HepG2 (cell line): ENCODE results near the gene EPHA10. TPM values are rescaled to one million over a fixed set of nuclear protein-coding genes. Genes with fewer than 3 reads are reported as not detected.
A peak's percentile ranks its signal among the peaks of the same experiment; 100 is the strongest.

Experiments
- ATF7 ChIP-seq, 2 experiments: fragments of 450-650 bp in 1 of 2; sonication (generic) in 1 of 2; formaldehyde crosslinking in 1 of 2; IDR thresholded peaks; 2 replicates each; pipeline versions ENCODE4 v1.4.0 to v1.6.1; 2016 to 2020; ENCODE audit warnings: antibody characterized with exemption in 1 of 2, mild to moderate bottlenecking in 1 of 2, missing genetic modification reagents in 1 of 2
- ATM ChIP-seq: fragments of 450-650 bp; IDR thresholded peaks from 2 replicates; pipeline ENCODE4 v1.7.1; 2017; ENCODE audit warnings: mild to moderate bottlenecking, borderline replicate concordance
- ETV6 ChIP-seq: sonication (generic); formaldehyde crosslinking; conservative IDR thresholded peaks from 2 replicates; pipeline ENCODE4 v1.4.0; 2020; ENCODE audit warnings: missing genetic modification reagents
- GFI1 ChIP-seq: sonication (generic); formaldehyde crosslinking; IDR thresholded peaks from 2 replicates; pipeline ENCODE4 v1.5.0; 2020; ENCODE audit warnings: missing genetic modification reagents, mild to moderate bottlenecking, borderline replicate concordance
- PRDM4 ChIP-seq: sonication (generic); formaldehyde crosslinking; IDR thresholded peaks from 2 replicates; pipeline ENCODE4 v1.9.0; 2021; ENCODE audit warnings: missing genetic modification reagents, borderline replicate concordance
- RBM39 ChIP-seq: fragments of 200-400 bp; formaldehyde crosslinking; IDR thresholded peaks from one replicate; pipeline ENCODE4 v1.6.1; 2018; ENCODE audit warnings: antibody characterized with exemption, mild to moderate bottlenecking, low read depth, low read length; ENCODE audit not compliant: poor library complexity, severe bottlenecking
- RFXANK ChIP-seq: IDR thresholded peaks from 2 replicates; pipeline ENCODE4 v1.6.1; 2016
- SIN3A ChIP-seq: IDR thresholded peaks from 2 replicates; pipeline ENCODE4 v1.6.1; 2011; ENCODE audit warnings: low read depth, mild to moderate bottlenecking, control low read depth, low read length, borderline replicate concordance
- TBP ChIP-seq: sonication (generic); formaldehyde crosslinking; IDR thresholded peaks from 2 replicates; pipeline ENCODE4 v1.5.0; 2020; ENCODE audit warnings: missing genetic modification reagents
- ZBTB3 ChIP-seq: sonication (generic); formaldehyde crosslinking; IDR thresholded peaks from 2 replicates; pipeline ENCODE4 v1.4.0; 2020; ENCODE audit warnings: low read depth, mild to moderate bottlenecking, moderate library complexity, missing genetic modification reagents, borderline replicate concordance
- ZEB1 ChIP-seq: IDR thresholded peaks from 2 replicates; pipeline ENCODE4 v1.6.1; 2012; ENCODE audit warnings: mild to moderate bottlenecking, low read depth, inconsistent platforms; ENCODE audit not compliant: insufficient replicate concordance
- ZNF225 ChIP-seq: sonication (generic); formaldehyde crosslinking; IDR thresholded peaks from 2 replicates; pipeline ENCODE4 v1.4.0; 2020; ENCODE audit warnings: mild to moderate bottlenecking, missing genetic modification reagents
- ZNF230 ChIP-seq: sonication (generic); formaldehyde crosslinking; IDR thresholded peaks from 2 replicates; pipeline ENCODE4 v1.4.0; 2020; ENCODE audit warnings: mild to moderate bottlenecking, missing genetic modification reagents
- ZNF430 ChIP-seq: sonication (generic); formaldehyde crosslinking; IDR thresholded peaks from 2 replicates; pipeline ENCODE4 v1.9.0; 2021; ENCODE audit warnings: mild to moderate bottlenecking, missing genetic modification reagents
- ZNF468 ChIP-seq: sonication (generic); formaldehyde crosslinking; IDR thresholded peaks from 2 replicates; pipeline ENCODE4 v1.8.0; 2022; ENCODE audit warnings: mild to moderate bottlenecking, moderate library complexity, missing genetic modification reagents
- ZNF619 ChIP-seq: sonication (generic); formaldehyde crosslinking; IDR thresholded peaks from 2 replicates; pipeline ENCODE4 v1.4.0; 2020; ENCODE audit warnings: mild to moderate bottlenecking, missing genetic modification reagents
- ZNF674 ChIP-seq: sonication (generic); formaldehyde crosslinking; IDR thresholded peaks from 2 replicates; pipeline ENCODE4 v1.5.0; 2020; ENCODE audit warnings: low read depth, mild to moderate bottlenecking, missing genetic modification reagents
- ZNF704 ChIP-seq: sonication (generic); formaldehyde crosslinking; IDR thresholded peaks from 2 replicates; pipeline ENCODE4 v1.8.1; 2023; ENCODE audit warnings: mild to moderate bottlenecking, inconsistent platforms, moderate library complexity, missing genetic modification reagents, borderline replicate concordance
- ZSCAN22 ChIP-seq: sonication (generic); formaldehyde crosslinking; IDR thresholded peaks from 2 replicates; pipeline ENCODE4 v1.4.0; 2020; ENCODE audit warnings: mild to moderate bottlenecking, missing genetic modification reagents
- ZSCAN31 ChIP-seq: sonication (generic); formaldehyde crosslinking; IDR thresholded peaks from 2 replicates; pipeline ENCODE4 v1.5.0; 2020; ENCODE audit warnings: low read depth, mild to moderate bottlenecking, missing genetic modification reagents
- polyA plus RNA-seq, 8 experiments: library from polyadenylated mRNA; depleted of rRNA in 3 of 8; stranded (reverse) in 7 of 8; unstranded in 1 of 8; fragments of >200 nt; fragmentation: Illumina TruSeq in 4 of 8; extraction: Trizol in 4 of 8; gene quantifications; 2 replicates each; pipeline versions ENCODE4 v1.2.1 to v1.2.3, GENCODE V29; 2011 to 2016; ENCODE audit warnings: low read depth in 4 of 8, missing spikeins in 1 of 8, mixed read lengths in 1 of 8; ENCODE audit not compliant: insufficient read depth in 1 of 8
- total RNA-seq, 5 experiments: library from RNA; depleted of rRNA; stranded (reverse); fragments of >200 nt; fragmentation: Illumina TruSeq; extraction: Trizol; gene quantifications; 2 replicates each; pipeline ENCODE4 v1.2.3, GENCODE V29; 2016; ENCODE audit warnings: low read depth in 1 of 5
- TF ChIP-seq, protein P1 (sequence below): sonication (generic); formaldehyde crosslinking; IDR thresholded peaks from 2 replicates; pipeline ENCODE4 v1.5.1; 2020; ENCODE audit warnings: mild to moderate bottlenecking, missing genetic modification reagents
- TF ChIP-seq, protein P2 (sequence below): sonication (generic); formaldehyde crosslinking; IDR thresholded peaks from 2 replicates; pipeline ENCODE4 v1.8.0; 2022; ENCODE audit warnings: missing genetic modification reagents, mild to moderate bottlenecking, borderline replicate concordance

The EPHA10 gene
- total and polyA plus RNA-seq, 2 of the 13 experiments (the other 11 are each of a cell fraction or from before 2014, with no cell fraction given) = 0.11 to 0.58 TPM

- TF ChIP-seq, protein P1, sequence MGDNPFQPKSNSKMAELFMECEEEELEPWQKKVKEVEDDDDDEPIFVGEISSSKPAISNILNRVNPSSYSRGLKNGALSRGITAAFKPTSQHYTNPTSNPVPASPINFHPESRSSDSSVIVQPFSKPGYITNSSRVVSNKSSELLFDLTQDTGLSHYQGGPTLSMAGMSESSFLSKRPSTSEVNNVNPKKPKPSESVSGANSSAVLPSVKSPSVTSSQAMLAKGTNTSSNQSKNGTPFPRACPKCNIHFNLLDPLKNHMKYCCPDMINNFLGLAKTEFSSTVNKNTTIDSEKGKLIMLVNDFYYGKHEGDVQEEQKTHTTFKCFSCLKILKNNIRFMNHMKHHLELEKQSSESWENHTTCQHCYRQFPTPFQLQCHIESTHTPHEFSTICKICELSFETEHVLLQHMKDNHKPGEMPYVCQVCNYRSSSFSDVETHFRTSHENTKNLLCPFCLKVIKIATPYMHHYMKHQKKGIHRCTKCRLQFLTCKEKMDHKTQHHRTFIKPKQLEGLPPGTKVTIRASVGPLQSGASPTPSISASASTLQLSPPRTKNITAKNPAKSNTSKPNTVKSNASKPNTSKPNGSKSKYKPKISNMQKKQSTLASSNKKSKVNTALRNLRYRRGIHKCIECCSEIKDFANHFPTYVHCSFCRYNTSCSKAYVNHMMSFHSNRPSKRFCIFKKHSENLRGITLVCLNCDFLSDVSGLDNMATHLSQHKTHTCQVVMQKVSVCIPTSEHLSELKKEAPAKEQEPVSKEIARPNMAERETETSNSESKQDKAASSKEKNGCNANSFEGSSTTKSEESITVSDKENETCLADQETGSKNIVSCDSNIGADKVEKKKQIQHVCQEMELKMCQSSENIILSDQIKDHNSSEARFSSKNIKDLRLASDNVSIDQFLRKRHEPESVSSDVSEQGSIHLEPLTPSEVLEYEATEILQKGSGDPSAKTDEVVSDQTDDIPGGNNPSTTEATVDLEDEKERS (CRISPR knock-in tag) = no peak
- TF ChIP-seq GFI1 (CRISPR knock-in tag) (no peak), RFXANK (CRISPR knock-in tag) (no peak), ZSCAN22 (CRISPR knock-in tag) (no peak), ZNF704 (no peak; the same call in none of the 2 replicates), ZEB1 (no peak), RBM39 (no peak), TBP (CRISPR knock-in tag) (peak; percentile 93; the same call in 1 of the 2 replicates), PRDM4 (CRISPR knock-in tag) (no peak), ZBTB3 (no peak), ZNF674 (CRISPR knock-in tag) (no peak), ZNF225 (CRISPR knock-in tag) (no peak), ZNF619 (CRISPR knock-in tag) (no peak), SIN3A (peak; percentile 99; the same call in 1 of the 2 replicates), ETV6 (CRISPR knock-in tag) (no peak), ZNF468 (CRISPR knock-in tag) (no peak), ZNF230 (CRISPR knock-in tag) (no peak; the same call in 1 of the 2 replicates), ATF7 (IDR thresholded peaks at IDR 0.05) (no peak), ATF7 (CRISPR knock-in tag; IDR thresholded peaks at IDR 0.05) (no peak), ZNF430 (CRISPR knock-in tag) (no peak), ATM (no peak), ZSCAN31 (no peak)
- TF ChIP-seq, protein P2, sequence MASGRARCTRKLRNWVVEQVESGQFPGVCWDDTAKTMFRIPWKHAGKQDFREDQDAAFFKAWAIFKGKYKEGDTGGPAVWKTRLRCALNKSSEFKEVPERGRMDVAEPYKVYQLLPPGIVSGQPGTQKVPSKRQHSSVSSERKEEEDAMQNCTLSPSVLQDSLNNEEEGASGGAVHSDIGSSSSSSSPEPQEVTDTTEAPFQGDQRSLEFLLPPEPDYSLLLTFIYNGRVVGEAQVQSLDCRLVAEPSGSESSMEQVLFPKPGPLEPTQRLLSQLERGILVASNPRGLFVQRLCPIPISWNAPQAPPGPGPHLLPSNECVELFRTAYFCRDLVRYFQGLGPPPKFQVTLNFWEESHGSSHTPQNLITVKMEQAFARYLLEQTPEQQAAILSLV (CRISPR knock-in tag) = 0 out of 2 replicates have a peak, but pooled peaks have one; percentile 52
Observed at GRCh38 chr1:37692078-37692833, 72.7 kb downstream of the EPHA10 start, which contains the start of gene CDCA8 (continued).
